HepG2 (cell line): Measurements from ENCODE around the gene ARL8A.

Source experiments
- CEBPB ChIP-seq: IDR thresholded peaks from 2 replicates; pipeline ENCODE4 v1.6.1; 2011; ENCODE audit warnings: low read depth, low read length, improper control_type of control experiment, borderline replicate concordance
- CTCF ChIP-seq: sonication (generic); formaldehyde crosslinking; IDR thresholded peaks from 2 replicates; pipeline ENCODE4 v1.5.0; 2020; ENCODE audit warnings: mild to moderate bottlenecking, missing genetic modification reagents, moderate library complexity
- DNMT3B ChIP-seq: conservative IDR thresholded peaks from 2 replicates; pipeline ENCODE4 v1.6.1; 2016; ENCODE audit warnings: missing biosample characterization, control low read depth
- FOXK1 ChIP-seq: sonication (generic); formaldehyde crosslinking; IDR thresholded peaks from 2 replicates; pipeline ENCODE4 v1.4.0; 2020; ENCODE audit warnings: low read depth, missing genetic modification reagents, borderline replicate concordance
- HDAC2 ChIP-seq: sonication (generic); formaldehyde crosslinking; IDR thresholded peaks from 2 replicates; pipeline ENCODE4 v1.4.0; 2020; ENCODE audit warnings: missing genetic modification reagents
- JUN ChIP-seq: sonication (generic); formaldehyde crosslinking; IDR thresholded peaks from 2 replicates; pipeline ENCODE4 v1.4.0; 2020; ENCODE audit warnings: mild to moderate bottlenecking, missing genetic modification reagents
- SIN3A ChIP-seq: IDR thresholded peaks from 2 replicates; pipeline ENCODE4 v1.6.1; 2011; ENCODE audit warnings: low read depth, mild to moderate bottlenecking, control low read depth, low read length, borderline replicate concordance
- SNRNP70 ChIP-seq: fragments of 200-400 bp; formaldehyde crosslinking; IDR thresholded peaks from 2 replicates; pipeline ENCODE4 v1.6.1; 2017; ENCODE audit warnings: mild to moderate bottlenecking, low read depth, low read length, moderate library complexity
- ZNF605 ChIP-seq: sonication (generic); formaldehyde crosslinking; IDR thresholded peaks from 2 replicates; pipeline ENCODE4 v1.8.0; 2022; ENCODE audit warnings: mild to moderate bottlenecking, missing genetic modification reagents
- ZSCAN9 ChIP-seq: IDR thresholded peaks from 2 replicates; pipeline ENCODE4 v1.6.1; 2016; ENCODE audit warnings: borderline replicate concordance

- TF ChIP-seq ZSCAN9 (CRISPR knock-in tag) = no peak
- no peak for TF ChIP-seq HDAC2 (CRISPR knock-in tag)
- no peak for TF ChIP-seq DNMT3B (CRISPR knock-in tag)
- TF ChIP-seq ZNF605 (CRISPR knock-in tag) = no peak
- TF ChIP-seq CTCF (CRISPR knock-in tag) = no peak
- TF ChIP-seq CEBPB = no peak
- no peak for TF ChIP-seq SNRNP70
- no peak for TF ChIP-seq JUN (CRISPR knock-in tag)
- TF ChIP-seq SIN3A = no peak
- no peak for TF ChIP-seq FOXK1
Measured at GRCh38 chr1:202133001-202133400, 11.5 kb downstream of the ARL8A start.
